HepG2 (cell line): ENCODE results near the gene MRPS31.

Experiments used
- CTCF ChIP-seq: sonication (generic); formaldehyde crosslinking; IDR thresholded peaks from 2 replicates; pipeline ENCODE4 v1.5.0; 2020; ENCODE audit warnings: mild to moderate bottlenecking, missing genetic modification reagents, moderate library complexity
- EZH2 ChIP-seq: conservative IDR thresholded peaks from 2 replicates; pipeline ENCODE4 v1.6.1; 2012; ENCODE audit warnings: mild to moderate bottlenecking, low read depth, low read length, moderate library complexity
- FOXK2 ChIP-seq: fragments of 450-650 bp; IDR thresholded peaks from 2 replicates; pipeline ENCODE4 v1.6.1; 2016
- NFE2 ChIP-seq: sonication (generic); formaldehyde crosslinking; IDR thresholded peaks from 2 replicates; pipeline ENCODE4 v1.4.0; 2020; ENCODE audit warnings: missing genetic modification reagents
- THRA ChIP-seq: sonication (generic); formaldehyde crosslinking; IDR thresholded peaks from 2 replicates; pipeline ENCODE4 v1.4.0; 2020; ENCODE audit warnings: missing genetic modification reagents, borderline replicate concordance
- YY1 ChIP-seq: IDR thresholded peaks from 2 replicates; pipeline ENCODE4 v1.6.1; 2011; ENCODE audit warnings: low read length, low read depth, moderate library complexity, mild to moderate bottlenecking; ENCODE audit not compliant: insufficient read depth, insufficient replicate concordance
- ZFY ChIP-seq: sonication (generic); formaldehyde crosslinking; IDR thresholded peaks from 2 replicates; pipeline ENCODE4 v1.4.0; 2020; ENCODE audit warnings: missing genetic modification reagents
- ZNF724P ChIP-seq: sonication (generic); formaldehyde crosslinking; IDR thresholded peaks from 2 replicates; pipeline ENCODE4 v1.8.0; 2022; ENCODE audit warnings: missing genetic modification reagents, borderline replicate concordance
- TF ChIP-seq, protein P1 (sequence below): sonication (generic); formaldehyde crosslinking; IDR thresholded peaks from 2 replicates; pipeline ENCODE4 v1.4.0; 2020; ENCODE audit warnings: missing genetic modification reagents
- TF ChIP-seq, protein P2 (sequence below): sonication (generic); formaldehyde crosslinking; IDR thresholded peaks from 2 replicates; pipeline ENCODE4 v1.5.1; 2020; ENCODE audit warnings: mild to moderate bottlenecking, moderate library complexity, missing genetic modification reagents

DNA sequence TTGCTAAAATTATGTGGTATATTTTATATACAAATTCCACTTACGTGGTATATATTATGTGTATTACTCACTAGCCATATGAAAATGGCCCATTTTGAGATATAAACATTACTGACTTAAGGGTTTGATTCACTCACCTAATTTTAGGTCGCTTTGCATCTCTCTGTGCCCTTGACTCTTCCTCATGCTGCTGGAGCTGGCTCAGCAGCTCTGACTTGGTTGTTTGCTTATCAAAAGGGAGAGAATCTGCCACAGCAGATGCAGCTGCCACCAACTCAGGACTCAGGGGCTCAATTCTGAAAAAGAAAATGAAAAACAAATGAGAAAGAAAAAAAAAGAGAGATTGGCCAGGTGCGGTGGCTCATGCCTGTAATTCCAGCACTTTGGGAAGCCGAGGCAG is 12.2 kb downstream of the MRPS31 start:
- no peak for TF ChIP-seq ZNF724P (CRISPR knock-in tag)
- TF ChIP-seq, protein P1, sequence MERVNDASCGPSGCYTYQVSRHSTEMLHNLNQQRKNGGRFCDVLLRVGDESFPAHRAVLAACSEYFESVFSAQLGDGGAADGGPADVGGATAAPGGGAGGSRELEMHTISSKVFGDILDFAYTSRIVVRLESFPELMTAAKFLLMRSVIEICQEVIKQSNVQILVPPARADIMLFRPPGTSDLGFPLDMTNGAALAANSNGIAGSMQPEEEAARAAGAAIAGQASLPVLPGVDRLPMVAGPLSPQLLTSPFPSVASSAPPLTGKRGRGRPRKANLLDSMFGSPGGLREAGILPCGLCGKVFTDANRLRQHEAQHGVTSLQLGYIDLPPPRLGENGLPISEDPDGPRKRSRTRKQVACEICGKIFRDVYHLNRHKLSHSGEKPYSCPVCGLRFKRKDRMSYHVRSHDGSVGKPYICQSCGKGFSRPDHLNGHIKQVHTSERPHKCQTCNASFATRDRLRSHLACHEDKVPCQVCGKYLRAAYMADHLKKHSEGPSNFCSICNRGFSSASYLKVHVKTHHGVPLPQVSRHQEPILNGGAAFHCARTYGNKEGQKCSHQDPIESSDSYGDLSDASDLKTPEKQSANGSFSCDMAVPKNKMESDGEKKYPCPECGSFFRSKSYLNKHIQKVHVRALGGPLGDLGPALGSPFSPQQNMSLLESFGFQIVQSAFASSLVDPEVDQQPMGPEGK (CRISPR knock-in tag): no peak
- no peak for TF ChIP-seq THRA
- no peak for TF ChIP-seq CTCF (CRISPR knock-in tag)
- TF ChIP-seq EZH2: no peak
- no peak for TF ChIP-seq FOXK2
- no peak for TF ChIP-seq YY1
- no peak for TF ChIP-seq ZFY (CRISPR knock-in tag)
- TF ChIP-seq, protein P2, sequence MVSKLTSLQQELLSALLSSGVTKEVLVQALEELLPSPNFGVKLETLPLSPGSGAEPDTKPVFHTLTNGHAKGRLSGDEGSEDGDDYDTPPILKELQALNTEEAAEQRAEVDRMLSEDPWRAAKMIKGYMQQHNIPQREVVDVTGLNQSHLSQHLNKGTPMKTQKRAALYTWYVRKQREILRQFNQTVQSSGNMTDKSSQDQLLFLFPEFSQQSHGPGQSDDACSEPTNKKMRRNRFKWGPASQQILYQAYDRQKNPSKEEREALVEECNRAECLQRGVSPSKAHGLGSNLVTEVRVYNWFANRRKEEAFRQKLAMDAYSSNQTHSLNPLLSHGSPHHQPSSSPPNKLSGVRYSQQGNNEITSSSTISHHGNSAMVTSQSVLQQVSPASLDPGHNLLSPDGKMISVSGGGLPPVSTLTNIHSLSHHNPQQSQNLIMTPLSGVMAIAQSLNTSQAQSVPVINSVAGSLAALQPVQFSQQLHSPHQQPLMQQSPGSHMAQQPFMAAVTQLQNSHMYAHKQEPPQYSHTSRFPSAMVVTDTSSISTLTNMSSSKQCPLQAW: no peak
- no peak for TF ChIP-seq NFE2 (CRISPR knock-in tag)
